BE2C (cell line): ENCODE data around the gene RNASEH2B.

ENCODE experiments used
- DNase-seq: peaks from one replicate; pipeline ENCODE4 v3.0.0-alpha.2; 2020
- H3K27me3 ChIP-seq: fragments of 250-450 bp; sonication (Bioruptor Pico); 2 replicates; pipeline ENCODE4 v1.5.1; 2020; ENCODE audit warnings: mild to moderate bottlenecking
- H3K36me3 ChIP-seq: fragments of 250-450 bp; sonication (Bioruptor Pico); 2 replicates; pipeline ENCODE4 v1.5.1; 2020; ENCODE audit warnings: mild to moderate bottlenecking
- H3K4me1 ChIP-seq: fragments of 250-450 bp; sonication (Bioruptor Pico); 2 replicates; pipeline ENCODE4 v1.5.1; 2020
- H3K4me3 ChIP-seq: 2 replicates; pipeline ENCODE4 v1.5.1; 2011; ENCODE audit warnings: low read depth, low read length
- H3K9me3 ChIP-seq: fragments of 250-450 bp; sonication (Bioruptor Pico); 2 replicates; pipeline ENCODE4 v1.5.1; 2020
- TF ChIP-seq, protein P1 (sequence below): IDR thresholded peaks from 2 replicates; pipeline ENCODE4 v1.5.1; 2012; ENCODE audit warnings: mild to moderate bottlenecking, low read depth, low read length

Gene RNASEH2B

DNA sequence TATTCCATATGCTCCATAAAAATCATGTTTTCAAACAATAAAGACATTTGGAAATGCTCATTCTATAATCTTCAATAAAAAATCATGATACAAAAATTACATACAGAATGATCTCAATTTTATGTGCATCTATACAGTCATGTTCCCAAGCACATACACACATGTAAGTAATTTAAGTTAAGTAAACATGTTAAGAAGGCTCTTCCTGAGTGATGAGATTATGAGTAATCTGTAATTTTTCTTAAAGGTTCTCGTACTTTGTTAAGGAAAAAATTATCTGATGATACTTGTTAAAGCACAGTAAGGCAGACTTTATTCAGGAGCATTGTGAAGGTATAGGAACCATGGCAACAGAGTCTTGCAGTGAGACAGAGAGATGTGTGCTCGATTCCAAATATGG is 36.1 kb upstream of the RNASEH2B start:
- DNase-seq = no peak

DNA sequence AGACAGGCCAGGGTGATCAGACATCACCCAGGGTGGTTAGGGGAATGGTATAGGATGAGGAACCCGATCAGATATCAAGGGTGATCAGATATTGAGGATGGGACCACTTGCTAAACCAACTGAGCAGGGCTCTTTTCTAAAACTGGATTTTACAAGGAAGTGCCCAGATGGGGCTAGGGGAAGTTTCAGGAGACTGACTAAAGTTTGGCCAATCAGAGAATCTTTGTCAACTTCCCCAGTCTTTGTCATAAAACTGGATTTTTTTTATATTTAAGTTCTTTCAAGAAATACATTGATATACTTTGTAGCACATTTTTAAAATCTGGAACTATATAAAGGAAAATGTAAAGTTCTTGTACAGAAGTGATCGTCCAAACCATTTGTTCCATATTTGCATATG is 35.6 kb upstream of the RNASEH2B start:
- Histone ChIP-seq H3K4me1 (peaks cover 3% of the 10 kb centered on the region; the same call in 1 of the 2 replicates), H3K9me3 (no peaks in the 10 kb centered on the region), H3K27me3 (no peaks in the 10 kb centered on the region), H3K36me3 (no peaks in the 10 kb centered on the region), H3K4me3 (no peak overlapping the region)
- TF ChIP-seq, protein P1, sequence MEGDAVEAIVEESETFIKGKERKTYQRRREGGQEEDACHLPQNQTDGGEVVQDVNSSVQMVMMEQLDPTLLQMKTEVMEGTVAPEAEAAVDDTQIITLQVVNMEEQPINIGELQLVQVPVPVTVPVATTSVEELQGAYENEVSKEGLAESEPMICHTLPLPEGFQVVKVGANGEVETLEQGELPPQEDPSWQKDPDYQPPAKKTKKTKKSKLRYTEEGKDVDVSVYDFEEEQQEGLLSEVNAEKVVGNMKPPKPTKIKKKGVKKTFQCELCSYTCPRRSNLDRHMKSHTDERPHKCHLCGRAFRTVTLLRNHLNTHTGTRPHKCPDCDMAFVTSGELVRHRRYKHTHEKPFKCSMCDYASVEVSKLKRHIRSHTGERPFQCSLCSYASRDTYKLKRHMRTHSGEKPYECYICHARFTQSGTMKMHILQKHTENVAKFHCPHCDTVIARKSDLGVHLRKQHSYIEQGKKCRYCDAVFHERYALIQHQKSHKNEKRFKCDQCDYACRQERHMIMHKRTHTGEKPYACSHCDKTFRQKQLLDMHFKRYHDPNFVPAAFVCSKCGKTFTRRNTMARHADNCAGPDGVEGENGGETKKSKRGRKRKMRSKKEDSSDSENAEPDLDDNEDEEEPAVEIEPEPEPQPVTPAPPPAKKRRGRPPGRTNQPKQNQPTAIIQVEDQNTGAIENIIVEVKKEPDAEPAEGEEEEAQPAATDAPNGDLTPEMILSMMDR = no peak
- no peak for DNase-seq

More for the DNA sequence above, 36.1 kb upstream of the RNASEH2B start:
- Histone ChIP-seq H3K9me3 (no peaks in the 10 kb centered on the region), H3K4me1 (peaks cover 3% of the 10 kb centered on the region; the same call in 1 of the 2 replicates), H3K36me3 (no peaks in the 10 kb centered on the region), H3K27me3 (no peaks in the 10 kb centered on the region), H3K4me3 (no peak overlapping the region)
- TF ChIP-seq, protein P1 = no peak

DNA sequence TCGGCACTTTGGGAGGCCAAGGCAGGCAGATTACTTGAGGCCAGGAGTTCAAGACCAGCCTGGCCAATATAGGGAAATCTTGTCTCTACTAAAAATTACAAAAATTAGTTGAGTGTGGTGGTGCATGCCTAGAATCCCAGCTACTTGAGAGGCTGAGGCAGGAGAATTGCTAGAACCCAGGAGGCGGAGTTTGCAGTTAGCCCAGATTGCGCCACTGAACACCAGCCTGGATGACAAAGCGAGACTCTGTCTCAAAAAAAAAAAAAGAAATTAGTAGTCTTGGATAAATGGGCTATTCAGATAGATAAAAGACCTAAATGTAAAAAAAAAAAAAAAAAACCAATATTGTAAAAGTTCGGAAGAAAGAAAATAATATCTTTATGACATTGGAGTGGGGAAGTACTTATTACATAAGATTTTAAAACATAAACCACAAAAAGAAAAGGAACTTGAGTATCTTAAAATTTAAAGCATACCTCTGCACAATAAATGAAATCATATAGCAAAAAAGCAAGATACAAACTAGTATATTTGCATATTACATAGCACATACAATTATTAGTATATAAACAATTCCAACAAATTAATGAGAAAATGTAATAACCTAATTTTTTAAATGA is 26.7 kb upstream of the RNASEH2B start:
- Histone ChIP-seq H3K36me3 (no peaks in the 10 kb centered on the region), H3K9me3 (no peaks in the 10 kb centered on the region), H3K27me3 (no peaks in the 10 kb centered on the region), H3K4me1 (no peaks in the 10 kb centered on the region), H3K4me3 (no peak overlapping the region)
- TF ChIP-seq, protein P1 = no peak
- no peak for DNase-seq

DNA sequence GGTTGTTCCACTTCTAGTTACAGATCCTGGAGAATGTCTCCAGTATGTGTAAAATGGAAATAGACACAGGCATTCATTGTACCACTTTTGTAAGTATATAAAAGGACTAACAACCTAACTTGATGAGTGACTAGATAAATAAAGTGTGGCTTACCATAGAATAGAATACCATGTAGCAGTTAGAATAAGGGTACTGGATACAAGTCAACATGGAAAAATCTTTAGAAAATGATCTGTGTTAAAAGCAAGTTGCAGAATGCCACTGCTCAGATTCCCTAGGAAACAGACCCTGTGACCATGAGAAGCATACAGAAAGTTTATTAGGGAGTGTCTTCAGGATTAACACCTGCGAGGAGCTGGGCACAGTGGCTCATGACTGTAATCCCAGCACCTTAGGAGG is 25.9 kb upstream of the RNASEH2B start:
- Histone ChIP-seq H3K4me1 (no peaks in the 10 kb centered on the region), H3K27me3 (no peaks in the 10 kb centered on the region), H3K9me3 (no peaks in the 10 kb centered on the region), H3K36me3 (no peaks in the 10 kb centered on the region), H3K4me3 (no peak overlapping the region)
- TF ChIP-seq, protein P1 = no peak
- no peak for DNase-seq

DNA sequence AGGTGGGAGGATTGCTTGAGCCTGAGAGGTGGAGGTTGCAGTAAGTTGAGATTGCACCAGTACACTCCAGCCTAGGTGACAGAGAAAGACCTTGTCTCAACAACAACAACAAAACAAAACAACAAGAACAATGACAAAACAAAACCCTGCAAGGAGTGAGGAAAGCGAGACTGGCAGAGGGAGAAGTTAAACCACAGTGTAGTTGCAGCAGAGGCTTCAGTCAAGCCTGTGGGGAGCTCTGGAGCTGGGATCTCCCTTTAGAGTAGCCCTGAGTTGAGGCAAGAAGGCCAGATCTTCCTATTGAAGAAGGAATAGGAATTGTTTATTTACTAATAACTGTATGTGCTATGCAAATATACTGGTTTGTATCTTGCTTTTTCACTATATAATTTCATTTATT is 25.3 kb upstream of the RNASEH2B start:
- no peak for DNase-seq
- TF ChIP-seq, protein P1 = no peak
- H3K9me3 ChIP-seq = no peaks in the 10 kb centered on the region
- no peak overlapping the region for H3K4me3 ChIP-seq
- no peaks in the 10 kb centered on the region for H3K27me3 ChIP-seq
- no peaks in the 10 kb centered on the region for H3K36me3 ChIP-seq
- no peaks in the 10 kb centered on the region for H3K4me1 ChIP-seq

DNA sequence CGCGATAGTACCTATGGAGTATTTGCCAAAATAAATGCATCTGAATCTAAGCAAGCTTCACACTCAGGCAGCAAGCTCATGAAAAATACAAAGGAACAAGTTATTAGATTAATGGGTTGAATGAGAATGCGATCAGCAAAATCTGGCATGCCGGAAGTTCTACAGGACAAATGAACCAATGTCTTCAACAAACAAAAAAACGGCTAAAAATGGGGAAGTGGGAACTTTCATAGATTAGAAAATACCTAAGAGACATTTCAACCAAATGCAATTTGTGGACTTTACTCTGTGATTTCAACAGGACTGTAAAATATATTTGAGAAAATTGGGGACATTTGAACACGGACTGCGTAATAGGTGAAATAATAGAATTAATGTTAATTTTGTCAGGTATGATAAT is 22.4 kb upstream of the RNASEH2B start:
- Histone ChIP-seq H3K4me3 (no peak overlapping the region), H3K9me3 (no peaks in the 10 kb centered on the region), H3K4me1 (no peaks in the 10 kb centered on the region; the same call in 1 of the 2 replicates), H3K27me3 (no peaks in the 10 kb centered on the region), H3K36me3 (no peaks in the 10 kb centered on the region)
- TF ChIP-seq, protein P1 = no peak
- no peak for DNase-seq
